WTC11 (cell line): ENCODE measurements around the gene RTBDN. TPM values are rescaled to one million over a fixed set of nuclear protein-coding genes. Genes with fewer than 3 reads are reported as not detected.

ENCODE experiments used
- ATAC-seq: fragments of 200-7000 bp; cut with Tn5 transposase; 2 replicates; pipeline ENCODE4 v1.10.0; 2021; ENCODE audit warnings: mild to moderate bottlenecking, moderate library complexity
- CTCF ChIA-PET: fragments of 300-600 bp; sonication (Branson Sonifier 250); formaldehyde crosslinking; loops from one replicate; lab custom pipeline; 2021; ENCODE audit warnings: antibody characterized with exemption; lab: Charles Lee
- POLR2A ChIA-PET: fragments of 350-600 bp; sonication (Branson Sonifier 250); formaldehyde crosslinking; loops from one replicate; lab custom pipeline; 2021; ENCODE audit warnings: antibody characterized with exemption; lab: Charles Lee
- DNase-seq: peaks from one replicate; pipeline ENCODE4 v3.0.0; 2021; ENCODE audit warnings: low spot score
- H3K27ac Mint-ChIP-seq: 2 replicates; pipeline ENCODE4 v1.8.0; 2021; ENCODE audit warnings: mixed read lengths
- H3K27me3 Mint-ChIP-seq: 2 replicates; pipeline ENCODE4 v1.8.0; 2021; ENCODE audit warnings: low read depth, mild to moderate bottlenecking, moderate library complexity, mixed read lengths
- H3K36me3 Mint-ChIP-seq: 2 replicates; pipeline ENCODE4 v1.8.0; 2021; ENCODE audit warnings: mixed read lengths
- H3K4me1 Mint-ChIP-seq: 2 replicates; pipeline ENCODE4 v1.8.0; 2022; ENCODE audit warnings: mixed read lengths
- H3K4me3 Mint-ChIP-seq: 2 replicates; pipeline ENCODE4 v1.8.0; 2021; ENCODE audit warnings: mild to moderate bottlenecking, moderate library complexity, mixed read lengths
- H3K9me3 Mint-ChIP-seq: 2 replicates; pipeline ENCODE4 v1.8.0; 2021; ENCODE audit warnings: mixed read lengths
- AFF4 ChIP-seq: sonication (generic); formaldehyde crosslinking; IDR thresholded peaks from 2 replicates; pipeline ENCODE4 v1.8.1; 2023; ENCODE audit warnings: mild to moderate bottlenecking, missing genetic modification reagents, borderline replicate concordance
- ETV6 ChIP-seq: sonication (generic); formaldehyde crosslinking; IDR thresholded peaks from 2 replicates; pipeline ENCODE4 v1.8.1; 2022; ENCODE audit warnings: mild to moderate bottlenecking, missing genetic modification reagents
- FOXJ3 ChIP-seq: sonication (generic); formaldehyde crosslinking; IDR thresholded peaks from 2 replicates; pipeline ENCODE4 v1.9.0; 2021; ENCODE audit warnings: missing genetic modification reagents, mild to moderate bottlenecking, borderline replicate concordance
- FOXK1 ChIP-seq: sonication (generic); formaldehyde crosslinking; IDR thresholded peaks from 2 replicates; pipeline ENCODE4 v1.8.0; 2022; ENCODE audit warnings: mild to moderate bottlenecking, moderate library complexity, missing genetic modification reagents
- HMGXB4 ChIP-seq: sonication (generic); formaldehyde crosslinking; IDR thresholded peaks from 2 replicates; pipeline ENCODE4 v1.8.1; 2023; ENCODE audit warnings: mild to moderate bottlenecking, moderate library complexity, missing genetic modification reagents
- JUN ChIP-seq: sonication (generic); formaldehyde crosslinking; IDR thresholded peaks from 2 replicates; pipeline ENCODE4 v1.8.0; 2023; ENCODE audit warnings: mild to moderate bottlenecking, missing genetic modification reagents
- RORB ChIP-seq: fragments of 250-450 bp; sonication (Bioruptor Pico); IDR thresholded peaks from 2 replicates; pipeline ENCODE4 v1.9.0; 2021; ENCODE audit warnings: mild to moderate bottlenecking
- ZNF219 ChIP-seq: sonication (generic); formaldehyde crosslinking; IDR thresholded peaks from 2 replicates; pipeline ENCODE4 v1.8.0; 2023; ENCODE audit warnings: missing genetic modification reagents, mild to moderate bottlenecking, borderline replicate concordance
- ZNF281 ChIP-seq: sonication (generic); formaldehyde crosslinking; IDR thresholded peaks from 2 replicates; pipeline ENCODE4 v1.8.0; 2023; ENCODE audit warnings: mild to moderate bottlenecking, missing genetic modification reagents
- total RNA-seq: library from RNA; stranded (reverse); gene quantifications from 3 replicates; pipeline ENCODE4 v1.2.3, GENCODE V29; 2021
- TF ChIP-seq, protein P1 (sequence below): sonication (generic); formaldehyde crosslinking; IDR thresholded peaks from 2 replicates; pipeline ENCODE4 v1.8.0; 2022; ENCODE audit warnings: mild to moderate bottlenecking, missing genetic modification reagents
- TF ChIP-seq, protein P2 (sequence below): sonication (generic); formaldehyde crosslinking; IDR thresholded peaks from 2 replicates; pipeline ENCODE4 v1.8.0; 2022; ENCODE audit warnings: mild to moderate bottlenecking, missing genetic modification reagents
- TF ChIP-seq, protein P3 (sequence below): sonication (generic); formaldehyde crosslinking; IDR thresholded peaks from 2 replicates; pipeline ENCODE4 v1.8.0; 2022; ENCODE audit warnings: missing genetic modification reagents

The RTBDN gene
- total RNA-seq, 1 experiment from 2014 or later, result 2.4 TPM

DNA sequence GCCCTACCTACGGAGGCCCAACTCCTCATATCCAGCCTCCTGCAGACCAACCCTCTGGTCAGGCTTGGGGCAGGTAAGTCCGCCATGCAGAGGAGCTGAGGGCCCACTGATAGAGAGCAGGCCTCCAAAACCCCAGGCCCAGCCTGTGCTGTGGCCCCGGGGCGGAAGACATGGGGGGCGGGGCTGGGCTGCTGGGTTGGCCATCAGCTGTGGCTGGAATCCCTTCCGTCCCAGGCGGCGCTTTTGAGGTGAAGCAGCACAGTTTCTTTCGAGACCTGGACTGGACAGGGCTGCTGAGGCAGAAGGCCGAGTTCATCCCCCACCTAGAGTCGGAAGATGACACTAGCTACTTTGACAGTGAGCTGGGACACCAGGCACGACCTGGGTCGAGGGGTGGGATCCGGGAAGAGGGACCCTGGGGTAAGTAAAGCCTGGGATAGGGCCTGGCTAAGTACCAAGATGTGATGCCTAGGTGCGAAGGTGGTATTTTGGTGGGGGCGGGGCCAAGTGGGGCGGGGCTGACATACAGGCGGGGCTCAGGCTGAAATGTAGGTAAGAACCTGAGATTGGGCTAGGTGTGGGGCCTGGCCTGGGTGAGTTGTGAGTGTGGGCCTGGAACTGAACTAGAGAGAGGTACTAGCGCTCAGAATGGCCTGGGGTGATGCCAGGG lies 31.5 kb upstream of the RTBDN start:
- peaks cover 28% of the 10 kb centered on the region for H3K4me1 Mint-ChIP-seq
- POLR2A ChIA-PET, result interaction anchor here (0.9 kb wide), 1 partner anchor 24 kb away, joined by 3 read pairs; no protein-coding TSS in a partner anchor
- peak; percentile 3; the same call in 1 of the 2 replicates for ATAC-seq
- H3K36me3 Mint-ChIP-seq, result peaks cover 11% of the 10 kb centered on the region
- H3K27ac Mint-ChIP-seq, result peak overlapping the region; percentile 93
- peaks cover 9% of the 10 kb centered on the region; the same call in 1 of the 2 replicates for H3K27me3 Mint-ChIP-seq
- CTCF ChIA-PET, result interaction anchor here (0.7 to 3.5 kb wide), 3 partner anchors 18 to 41 kb away, joined by 3 to 39 read pairs (median 5); no protein-coding TSS in a partner anchor
- peak overlapping the region; percentile 58 for H3K4me3 Mint-ChIP-seq
- no peaks in the 10 kb centered on the region for H3K9me3 Mint-ChIP-seq
- peak; percentile 57 for DNase-seq
- TF ChIP-seq JUN (CRISPR knock-in tag), result no peak
- no peak for TF ChIP-seq AFF4 (CRISPR knock-in tag)
- TF ChIP-seq, protein P1, sequence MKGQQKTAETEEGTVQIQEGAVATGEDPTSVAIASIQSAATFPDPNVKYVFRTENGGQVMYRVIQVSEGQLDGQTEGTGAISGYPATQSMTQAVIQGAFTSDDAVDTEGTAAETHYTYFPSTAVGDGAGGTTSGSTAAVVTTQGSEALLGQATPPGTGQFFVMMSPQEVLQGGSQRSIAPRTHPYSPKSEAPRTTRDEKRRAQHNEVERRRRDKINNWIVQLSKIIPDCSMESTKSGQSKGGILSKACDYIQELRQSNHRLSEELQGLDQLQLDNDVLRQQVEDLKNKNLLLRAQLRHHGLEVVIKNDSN (CRISPR knock-in tag), result no peak

DNA sequence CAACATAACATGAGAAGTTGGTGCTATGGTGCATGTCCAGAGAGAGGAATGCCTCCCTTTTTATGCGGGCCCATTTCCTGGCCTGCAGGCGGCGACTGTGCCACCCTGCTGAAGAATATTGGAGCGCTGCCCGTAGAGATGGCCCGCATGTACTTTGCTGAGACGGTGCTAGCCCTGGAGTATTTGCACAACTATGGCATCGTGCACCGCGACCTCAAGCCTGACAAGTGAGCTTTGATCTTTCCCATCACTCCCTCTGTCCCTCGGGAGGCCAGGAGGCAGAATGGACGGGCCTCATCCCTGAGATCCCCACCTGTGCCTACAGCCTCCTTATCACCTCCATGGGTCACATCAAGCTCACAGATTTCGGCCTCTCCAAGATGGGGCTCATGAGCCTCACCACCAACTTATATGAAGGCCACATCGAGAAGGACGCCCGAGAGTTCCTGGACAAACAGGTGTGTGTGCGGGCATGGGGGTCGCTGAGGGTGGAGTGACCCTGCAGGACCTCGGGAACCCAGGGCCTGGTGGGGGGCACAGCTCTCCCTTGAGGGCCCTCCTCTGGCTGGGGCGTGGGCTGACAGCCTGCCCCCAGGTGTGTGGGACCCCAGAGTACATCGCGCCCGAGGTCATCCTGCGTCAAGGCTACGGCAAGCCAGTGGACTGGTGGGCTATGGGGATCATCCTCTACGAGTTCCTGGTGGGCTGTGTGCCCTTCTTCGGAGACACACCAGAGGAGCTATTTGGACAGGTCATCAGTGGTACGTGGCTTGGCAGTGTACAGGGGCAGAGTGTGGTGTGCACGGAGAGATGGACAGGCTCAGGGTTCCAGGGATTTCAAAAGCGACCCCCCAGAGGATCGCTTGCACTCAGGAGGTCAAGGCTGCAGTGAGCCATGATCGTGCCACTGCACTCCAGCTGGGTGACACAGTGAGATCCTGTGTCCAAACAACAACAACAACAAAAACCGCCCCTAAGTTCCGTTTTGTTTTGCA lies 30.6 kb upstream of the RTBDN start:
- TF ChIP-seq FOXK1 (CRISPR knock-in tag) (0 out of 2 replicates have a peak, but pooled peaks have one; percentile 22), FOXJ3 (CRISPR knock-in tag) (no peak)
- TF ChIP-seq, protein P2, sequence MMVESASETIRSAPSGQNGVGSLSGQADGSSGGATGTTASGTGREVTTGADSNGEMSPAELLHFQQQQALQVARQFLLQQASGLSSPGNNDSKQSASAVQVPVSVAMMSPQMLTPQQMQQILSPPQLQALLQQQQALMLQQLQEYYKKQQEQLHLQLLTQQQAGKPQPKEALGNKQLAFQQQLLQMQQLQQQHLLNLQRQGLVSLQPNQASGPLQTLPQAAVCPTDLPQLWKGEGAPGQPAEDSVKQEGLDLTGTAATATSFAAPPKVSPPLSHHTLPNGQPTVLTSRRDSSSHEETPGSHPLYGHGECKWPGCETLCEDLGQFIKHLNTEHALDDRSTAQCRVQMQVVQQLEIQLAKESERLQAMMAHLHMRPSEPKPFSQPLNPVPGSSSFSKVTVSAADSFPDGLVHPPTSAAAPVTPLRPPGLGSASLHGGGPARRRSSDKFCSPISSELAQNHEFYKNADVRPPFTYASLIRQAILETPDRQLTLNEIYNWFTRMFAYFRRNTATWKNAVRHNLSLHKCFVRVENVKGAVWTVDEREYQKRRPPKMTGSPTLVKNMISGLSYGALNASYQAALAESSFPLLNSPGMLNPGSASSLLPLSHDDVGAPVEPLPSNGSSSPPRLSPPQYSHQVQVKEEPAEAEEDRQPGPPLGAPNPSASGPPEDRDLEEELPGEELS, result peak; percentile 75
- TF ChIP-seq, all 79 proteins: peak for 2
- H3K27ac Mint-ChIP-seq, result no peak overlapping the region; the same call in 1 of the 2 replicates
- H3K27me3 Mint-ChIP-seq, result peaks cover 9% of the 10 kb centered on the region; the same call in 1 of the 2 replicates
- POLR2A ChIA-PET, result interaction anchor here (0.9 kb wide), 1 partner anchor 25 kb away, joined by 3 read pairs; no protein-coding TSS in a partner anchor
- peaks cover 11% of the 10 kb centered on the region for H3K36me3 Mint-ChIP-seq
- no peak for DNase-seq
- ATAC-seq, result no peak
- CTCF ChIA-PET, result interaction anchor here (0.7 to 3.5 kb wide), 4 partner anchors 8 to 40 kb away, joined by 3 to 39 read pairs (median 6); no protein-coding TSS in a partner anchor
- H3K9me3 Mint-ChIP-seq, result no peaks in the 10 kb centered on the region
- no peak overlapping the region for H3K4me3 Mint-ChIP-seq
- peaks cover 28% of the 10 kb centered on the region for H3K4me1 Mint-ChIP-seq

GRCh38 chr19:12864143-12864542 lies 29.8 kb upstream of the RTBDN start:
- ChIA-PET CTCF (interaction anchor here (2.0 to 3.5 kb wide), 2 partner anchors 9 to 17 kb away, joined by 7 to 39 read pairs; no protein-coding TSS in a partner anchor), POLR2A (no interaction called here)
- no peak for ATAC-seq
- Mint-ChIP-seq H3K4me1 (peaks cover 28% of the 10 kb centered on the region), H3K4me3 (no peak overlapping the region), H3K9me3 (no peaks in the 10 kb centered on the region), H3K27me3 (peaks cover 8% of the 10 kb centered on the region; the same call in 1 of the 2 replicates), H3K27ac (no peak overlapping the region), H3K36me3 (peaks cover 10% of the 10 kb centered on the region)
- DNase-seq, result no peak
- TF ChIP-seq ZNF281 (no peak), ZNF219 (CRISPR knock-in tag) (no peak), ETV6 (no peak), RORB (CRISPR knock-in tag) (no peak), HMGXB4 (no peak)
- TF ChIP-seq, protein P3, sequence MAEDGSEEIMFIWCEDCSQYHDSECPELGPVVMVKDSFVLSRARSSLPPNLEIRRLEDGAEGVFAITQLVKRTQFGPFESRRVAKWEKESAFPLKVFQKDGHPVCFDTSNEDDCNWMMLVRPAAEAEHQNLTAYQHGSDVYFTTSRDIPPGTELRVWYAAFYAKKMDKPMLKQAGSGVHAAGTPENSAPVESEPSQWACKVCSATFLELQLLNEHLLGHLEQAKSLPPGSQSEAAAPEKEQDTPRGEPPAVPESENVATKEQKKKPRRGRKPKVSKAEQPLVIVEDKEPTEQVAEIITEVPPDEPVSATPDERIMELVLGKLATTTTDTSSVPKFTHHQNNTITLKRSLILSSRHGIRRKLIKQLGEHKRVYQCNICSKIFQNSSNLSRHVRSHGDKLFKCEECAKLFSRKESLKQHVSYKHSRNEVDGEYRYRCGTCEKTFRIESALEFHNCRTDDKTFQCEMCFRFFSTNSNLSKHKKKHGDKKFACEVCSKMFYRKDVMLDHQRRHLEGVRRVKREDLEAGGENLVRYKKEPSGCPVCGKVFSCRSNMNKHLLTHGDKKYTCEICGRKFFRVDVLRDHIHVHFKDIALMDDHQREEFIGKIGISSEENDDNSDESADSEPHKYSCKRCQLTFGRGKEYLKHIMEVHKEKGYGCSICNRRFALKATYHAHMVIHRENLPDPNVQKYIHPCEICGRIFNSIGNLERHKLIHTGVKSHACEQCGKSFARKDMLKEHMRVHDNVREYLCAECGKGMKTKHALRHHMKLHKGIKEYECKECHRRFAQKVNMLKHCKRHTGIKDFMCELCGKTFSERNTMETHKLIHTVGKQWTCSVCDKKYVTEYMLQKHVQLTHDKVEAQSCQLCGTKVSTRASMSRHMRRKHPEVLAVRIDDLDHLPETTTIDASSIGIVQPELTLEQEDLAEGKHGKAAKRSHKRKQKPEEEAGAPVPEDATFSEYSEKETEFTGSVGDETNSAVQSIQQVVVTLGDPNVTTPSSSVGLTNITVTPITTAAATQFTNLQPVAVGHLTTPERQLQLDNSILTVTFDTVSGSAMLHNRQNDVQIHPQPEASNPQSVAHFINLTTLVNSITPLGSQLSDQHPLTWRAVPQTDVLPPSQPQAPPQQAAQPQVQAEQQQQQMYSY (CRISPR knock-in tag), result no peak
